Inflammatory macrophage treated with lipopolysaccharide for 1 hour (primary cell): ENCODE measurements around the gene WNK2.

Experiments
- DNase-seq, 2 donors: peaks; one replicate each; pipeline ENCODE4 v3.0.0-alpha.2; 2020 to 2022

WNK2 gene

GRCh38 chr9:93200989-93201334, 17.0 kb downstream of the WNK2 start:
- no peak for DNase-seq

GRCh38 chr9:93203026-93203717, 19.2 kb downstream of the WNK2 start:
- no peak for DNase-seq

GRCh38 chr9:93203718-93204469, 20.0 kb downstream of the WNK2 start:
- DNase-seq = no peak

GRCh38 chr9:93204470-93205043, 20.6 kb downstream of the WNK2 start:
- DNase-seq = no peak

- DNase-seq = no peak
Observed at GRCh38 chr9:93205045-93205768, 21.3 kb downstream of the WNK2 start.

GRCh38 chr9:93205896-93206575, 22.1 kb downstream of the WNK2 start:
- no peak for DNase-seq

- no peak for DNase-seq
Observed at GRCh38 chr9:93206576-93207155, 22.7 kb downstream of the WNK2 start.

- DNase-seq = no peak
Observed at GRCh38 chr9:93207326-93207814, 23.4 kb downstream of the WNK2 start.

- DNase-seq = no peak
Observed at GRCh38 chr9:93207860-93208734, 24.2 kb downstream of the WNK2 start.

GRCh38 chr9:93209097-93209496, 25.2 kb downstream of the WNK2 start:
- no peak for DNase-seq

GRCh38 chr9:93209576-93210323, 25.8 kb downstream of the WNK2 start:
- DNase-seq = no peak

- DNase-seq = no peak
Observed at GRCh38 chr9:93210324-93210973, 26.5 kb downstream of the WNK2 start.

GRCh38 chr9:93210974-93211653, 27.2 kb downstream of the WNK2 start:
- no peak for DNase-seq

GRCh38 chr9:93211654-93212001, 27.7 kb downstream of the WNK2 start:
- no peak for DNase-seq

GRCh38 chr9:93212409-93212808, 28.5 kb downstream of the WNK2 start:
- no peak for DNase-seq

- DNase-seq = no peak
Observed at GRCh38 chr9:93216073-93216365, 32.1 kb downstream of the WNK2 start.

- peak; percentile 17 to 33 for DNase-seq
Observed at GRCh38 chr9:93217706-93218105, 33.8 kb downstream of the WNK2 start.

GRCh38 chr9:93218161-93218560, 34.2 kb downstream of the WNK2 start:
- no peak for DNase-seq

GRCh38 chr9:93218671-93219420, 34.9 kb downstream of the WNK2 start:
- DNase-seq = no peak
